Measurements from ENCODE around the gene SH3TC1.

DNA sequence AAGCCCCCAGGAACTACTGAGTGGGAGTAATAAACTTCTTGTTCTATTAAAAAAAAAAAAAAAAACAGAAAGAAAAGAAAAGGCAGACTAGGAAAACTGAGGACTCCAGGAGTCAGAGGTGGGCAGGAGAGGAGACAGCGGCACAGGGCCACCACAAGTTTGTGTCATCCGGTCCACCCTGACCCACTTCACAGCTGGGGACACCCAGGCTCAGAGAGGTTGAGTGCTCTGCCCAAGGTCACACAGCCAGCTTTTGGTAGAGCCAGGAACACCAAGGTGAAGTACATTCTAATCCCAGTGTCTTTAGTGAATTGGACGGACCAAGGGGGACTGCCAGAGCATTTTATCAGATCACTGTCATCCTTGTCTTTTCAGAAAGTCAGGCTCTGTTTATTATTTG is 24.1 kb upstream of the SH3TC1 start:
- TF ChIP-seq POLR2AphosphoS5 (IDR thresholded peaks at IDR 0.05; ENCODE audit: borderline replicate concordance, low read depth, low read length) (no peak), EZH2 (IDR thresholded peaks at IDR 0.05) (no peak), FOXP2 (optimal IDR thresholded peaks at IDR 0.05; ENCODE audit: control extremely low read depth, extremely low read length, insufficient read depth) (no peak)
